Stimulated activated effector memory CD8-positive, alpha-beta T cell treated with anti-CD3 and anti-CD28 coated beads, Interleukin-12 subunit alpha, Interleukin-12 subunit beta, amount 100 ng/mL, for 72 hours (primary cell): ENCODE measurements around the gene CNTN2.
A peak's percentile ranks its signal among the peaks of the same experiment; 100 is the strongest.

Source experiments
- ATAC-seq: fragments of 150-1000 bp; cut with Tn5 transposase; 2 replicates; pipeline ENCODE4 v1.10.0; 2021
- DNase-seq, 2 donors: peaks; one replicate each; pipeline ENCODE4 v3.0.0; 2021 to 2022; ENCODE audit warnings: low spot score in 2 of 2
- H3K27ac Mint-ChIP-seq: one replicate; pipeline ENCODE4 v1.8.0; 2022; ENCODE audit warnings: mild to moderate bottlenecking, mixed read lengths
- H3K36me3 Mint-ChIP-seq: one replicate; pipeline ENCODE4 v1.8.0; 2022; ENCODE audit warnings: mild to moderate bottlenecking, mixed read lengths
- H3K4me1 Mint-ChIP-seq: one replicate; pipeline ENCODE4 v1.8.0; 2022; ENCODE audit warnings: mixed read lengths
- H3K4me3 Mint-ChIP-seq: one replicate; pipeline ENCODE4 v1.8.0; 2022; ENCODE audit warnings: mild to moderate bottlenecking, mixed read lengths
- H3K9me3 Mint-ChIP-seq: one replicate; pipeline ENCODE4 v1.8.0; 2022; ENCODE audit warnings: mixed read lengths

Gene CNTN2

GRCh38 chr1:205069371-205070125 lies 26.5 kb downstream of the CNTN2 start:
- H3K27ac Mint-ChIP-seq: no peak overlapping the region
- DNase-seq (no peak), ATAC-seq (no peak)
- no peaks in the 10 kb centered on the region for H3K4me1 Mint-ChIP-seq
- H3K4me3 Mint-ChIP-seq: no peak overlapping the region
- H3K36me3 Mint-ChIP-seq: no peaks in the 10 kb centered on the region
- no peaks in the 10 kb centered on the region for H3K9me3 Mint-ChIP-seq

- Mint-ChIP-seq H3K4me1 (no peaks in the 10 kb centered on the region), H3K36me3 (no peaks in the 10 kb centered on the region), H3K27ac (peak overlapping the region; percentile 35), H3K4me3 (no peak overlapping the region), H3K9me3 (no peaks in the 10 kb centered on the region)
- ATAC-seq (no peak), DNase-seq (no peak)
These were observed 28.0 kb downstream of the CNTN2 start for GRCh38 chr1:205071028-205071409.

GRCh38 chr1:205071801-205072200 lies 28.8 kb downstream of the CNTN2 start:
- H3K36me3 Mint-ChIP-seq: no peaks in the 10 kb centered on the region
- no peak overlapping the region for H3K27ac Mint-ChIP-seq
- no peak overlapping the region for H3K4me3 Mint-ChIP-seq
- no peaks in the 10 kb centered on the region for H3K9me3 Mint-ChIP-seq
- DNase-seq: no peak
- no peak for ATAC-seq
- no peaks in the 10 kb centered on the region for H3K4me1 Mint-ChIP-seq

- no peaks in the 10 kb centered on the region for H3K36me3 Mint-ChIP-seq
- H3K27ac Mint-ChIP-seq: no peak overlapping the region
- no peaks in the 10 kb centered on the region for H3K4me1 Mint-ChIP-seq
- DNase-seq (no peak), ATAC-seq (no peak)
- no peaks in the 10 kb centered on the region for H3K9me3 Mint-ChIP-seq
- no peak overlapping the region for H3K4me3 Mint-ChIP-seq
These were observed 29.3 kb downstream of the CNTN2 start for GRCh38 chr1:205072286-205072685.

- Mint-ChIP-seq H3K4me1 (no peaks in the 10 kb centered on the region), H3K4me3 (no peak overlapping the region), H3K9me3 (no peaks in the 10 kb centered on the region), H3K27ac (no peak overlapping the region), H3K36me3 (no peaks in the 10 kb centered on the region)
- DNase-seq: no peak
- no peak for ATAC-seq
These were observed 29.9 kb downstream of the CNTN2 start for GRCh38 chr1:205072881-205073280.

GRCh38 chr1:205073511-205073910 lies 30.5 kb downstream of the CNTN2 start:
- ATAC-seq (no peak), DNase-seq (no peak)

GRCh38 chr1:205074084-205074483 lies 31.1 kb downstream of the CNTN2 start:
- ATAC-seq: no peak
- Mint-ChIP-seq H3K9me3 (no peaks in the 10 kb centered on the region), H3K36me3 (no peaks in the 10 kb centered on the region), H3K4me3 (no peak overlapping the region), H3K4me1 (no peaks in the 10 kb centered on the region), H3K27ac (no peak overlapping the region)
- DNase-seq: no peak

More at GRCh38 chr1:205073511-205073910, 30.5 kb downstream of the CNTN2 start:
- Mint-ChIP-seq H3K27ac (no peak overlapping the region), H3K9me3 (no peaks in the 10 kb centered on the region), H3K36me3 (no peaks in the 10 kb centered on the region), H3K4me1 (no peaks in the 10 kb centered on the region), H3K4me3 (no peak overlapping the region)

GRCh38 chr1:205074513-205074912 lies 31.5 kb downstream of the CNTN2 start:
- Mint-ChIP-seq H3K9me3 (no peaks in the 10 kb centered on the region), H3K4me1 (no peaks in the 10 kb centered on the region), H3K36me3 (no peaks in the 10 kb centered on the region), H3K4me3 (no peak overlapping the region), H3K27ac (no peak overlapping the region)
- DNase-seq (no peak), ATAC-seq (no peak)

- ATAC-seq (no peak), DNase-seq (no peak)
- Mint-ChIP-seq H3K9me3 (no peaks in the 10 kb centered on the region), H3K4me1 (no peaks in the 10 kb centered on the region), H3K36me3 (no peaks in the 10 kb centered on the region), H3K4me3 (no peak overlapping the region), H3K27ac (no peak overlapping the region)
These were observed 32.7 kb downstream of the CNTN2 start for GRCh38 chr1:205075642-205076155.

GRCh38 chr1:205076245-205076761 lies 33.3 kb downstream of the CNTN2 start:
- no peaks in the 10 kb centered on the region for H3K9me3 Mint-ChIP-seq
- no peak for DNase-seq

GRCh38 chr1:205077158-205077933 lies 34.3 kb downstream of the CNTN2 start:
- ATAC-seq (no peak), DNase-seq (no peak)
- Mint-ChIP-seq H3K4me3 (no peak overlapping the region), H3K4me1 (no peaks in the 10 kb centered on the region), H3K9me3 (no peaks in the 10 kb centered on the region), H3K27ac (no peak overlapping the region), H3K36me3 (no peaks in the 10 kb centered on the region)

More at GRCh38 chr1:205076245-205076761, 33.3 kb downstream of the CNTN2 start:
- no peak for ATAC-seq
- Mint-ChIP-seq H3K36me3 (no peaks in the 10 kb centered on the region), H3K4me3 (no peak overlapping the region), H3K4me1 (no peaks in the 10 kb centered on the region), H3K27ac (no peak overlapping the region)

GRCh38 chr1:205077934-205078311 lies 34.9 kb downstream of the CNTN2 start:
- Mint-ChIP-seq H3K27ac (no peak overlapping the region), H3K9me3 (no peaks in the 10 kb centered on the region), H3K4me1 (no peaks in the 10 kb centered on the region), H3K4me3 (no peak overlapping the region), H3K36me3 (no peaks in the 10 kb centered on the region)
- no peak for ATAC-seq
- DNase-seq: no peak

GRCh38 chr1:205082431-205082830 lies 39.4 kb downstream of the CNTN2 start:
- no peak overlapping the region for H3K27ac Mint-ChIP-seq
- DNase-seq (no peak), ATAC-seq (no peak)
- no peaks in the 10 kb centered on the region for H3K4me1 Mint-ChIP-seq
- H3K36me3 Mint-ChIP-seq: peaks cover 41% of the 10 kb centered on the region
- H3K4me3 Mint-ChIP-seq: no peak overlapping the region
- H3K9me3 Mint-ChIP-seq: no peaks in the 10 kb centered on the region

- DNase-seq: no peak
- no peaks in the 10 kb centered on the region for H3K9me3 Mint-ChIP-seq
- peaks cover 60% of the 10 kb centered on the region for H3K36me3 Mint-ChIP-seq
- H3K27ac Mint-ChIP-seq: no peak within 1 kb of the TSS
- no peak for ATAC-seq
- no peaks in the 10 kb centered on the region for H3K4me1 Mint-ChIP-seq
- H3K4me3 Mint-ChIP-seq: no peak within 1 kb of the TSS
These were observed 41.3 kb downstream of the CNTN2 start, which contains the start of gene TMEM81 for GRCh38 chr1:205084360-205084759. TSS of gene TMEM81 (minus strand) at chr1:205084460. CDS start at chr1:205084320, 140 bp downstream.

- no peak for ATAC-seq
- no peak overlapping the region for H3K27ac Mint-ChIP-seq
- no peak overlapping the region for H3K4me3 Mint-ChIP-seq
- H3K36me3 Mint-ChIP-seq: peaks cover 97% of the 10 kb centered on the region
- H3K4me1 Mint-ChIP-seq: no peaks in the 10 kb centered on the region
- H3K9me3 Mint-ChIP-seq: no peaks in the 10 kb centered on the region
- DNase-seq: no peak
These were observed 45.3 kb downstream of the CNTN2 start for GRCh38 chr1:205088341-205088740.
